ENCODE data around the gene HAP1.

GRCh38 chr17:41779954-41780353 is 45.5 kb upstream of the HAP1 start:
- TF ChIP-seq POLR2A (IDR thresholded peaks at IDR 0.05) (no peak), CTCF (IDR thresholded peaks at IDR 0.05) (no peak)

Data from stomach (tissue), 4 donors.